ENCODE data around the gene TRAF5. TPM values are rescaled to one million over a fixed set of nuclear protein-coding genes. Genes with fewer than 3 reads are reported as not detected.

Gene TRAF5
- total RNA-seq, 1 experiment from 2014 or later: 22.2 TPM

DNA sequence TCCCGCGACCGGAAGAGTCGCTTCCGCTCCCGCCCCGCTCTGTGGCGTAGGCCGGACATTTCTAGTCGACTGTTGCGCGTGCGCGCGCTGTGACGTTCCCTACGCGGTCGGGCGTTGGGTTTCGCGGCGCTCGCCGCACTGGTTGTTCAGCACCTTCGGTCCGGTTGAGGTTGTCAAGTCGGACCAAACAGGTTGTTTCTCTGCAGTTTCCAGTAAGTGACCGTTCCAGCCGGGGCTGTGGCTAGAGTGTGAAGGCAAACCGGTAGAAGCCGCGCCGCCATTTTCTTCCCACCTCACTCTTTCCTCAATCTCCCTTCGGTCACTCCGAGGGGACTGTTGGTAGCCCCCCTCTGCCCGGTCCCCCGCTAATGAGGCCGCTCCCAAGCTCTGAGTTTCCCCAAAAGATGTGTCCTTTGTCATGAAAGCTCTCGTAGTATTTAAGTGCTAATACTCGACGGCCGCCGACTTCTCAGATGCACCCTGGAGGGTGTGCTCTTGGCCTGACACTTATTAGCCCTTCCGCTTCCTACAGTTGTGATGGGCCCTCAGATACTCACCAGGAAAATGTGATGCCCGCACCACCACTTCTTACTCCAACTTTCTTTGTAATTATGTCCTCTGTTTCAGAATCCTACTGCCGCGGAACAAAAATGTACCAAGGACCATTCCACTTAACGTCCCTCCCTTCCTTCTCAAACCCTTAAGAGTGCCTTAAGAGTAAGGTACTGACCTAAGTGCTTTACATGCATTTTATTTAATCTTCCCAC is 56.3 kb downstream of the TRAF5 start (continued):
- TF ChIP-seq ZNF219 (CRISPR knock-in tag; IDR thresholded peaks at IDR 0.05; ENCODE audit: borderline replicate concordance) (no peak), RORB (CRISPR knock-in tag; IDR thresholded peaks at IDR 0.05) (no peak), CREB1 (CRISPR knock-in tag; IDR thresholded peaks at IDR 0.05) (0 out of 2 replicates have a peak, but pooled peaks have one; percentile 44), TCF7 (CRISPR knock-in tag; IDR thresholded peaks at IDR 0.05; ENCODE audit: low read depth) (no peak), FOXK1 (CRISPR knock-in tag; IDR thresholded peaks at IDR 0.05) (0 out of 2 replicates have a peak, but pooled peaks have one; percentile 30), JUN (CRISPR knock-in tag; IDR thresholded peaks at IDR 0.05) (no peak), NFE2L1 (CRISPR knock-in tag; IDR thresholded peaks at IDR 0.05) (no peak), ATF3 (CRISPR knock-in tag; conservative IDR thresholded peaks at IDR 0.05) (no peak), FOXP1 (CRISPR knock-in tag; IDR thresholded peaks at IDR 0.05; ENCODE audit: borderline replicate concordance) (peak; percentile 72; the same call in 1 of the 2 replicates), TEAD4 (CRISPR knock-in tag; IDR thresholded peaks at IDR 0.05) (no peak), SMAD3 (CRISPR knock-in tag; IDR thresholded peaks at IDR 0.05; ENCODE audit: borderline replicate concordance) (0 out of 2 replicates have a peak, but pooled peaks have one; percentile 11), MYBL2 (CRISPR knock-in tag; IDR thresholded peaks at IDR 0.05) (peak; percentile 68; the same call in 1 of the 2 replicates), FOXP4 (CRISPR knock-in tag; IDR thresholded peaks at IDR 0.05) (peak; percentile 42; the same call in 1 of the 2 replicates), ZBTB43 (CRISPR knock-in tag; IDR thresholded peaks at IDR 0.05) (0 out of 2 replicates have a peak, but pooled peaks have one; percentile 60), ZNF232 (CRISPR knock-in tag; IDR thresholded peaks at IDR 0.05) (peak; percentile 68), AR (CRISPR knock-in tag; IDR thresholded peaks at IDR 0.05) (no peak), ZNF317 (CRISPR knock-in tag; IDR thresholded peaks at IDR 0.05; ENCODE audit: borderline replicate concordance, low read depth) (no peak), ATF1 (CRISPR knock-in tag; IDR thresholded peaks at IDR 0.05) (no peak), TEAD1 (CRISPR knock-in tag; IDR thresholded peaks at IDR 0.05) (no peak; the same call in 1 of the 2 replicates), SOX15 (CRISPR knock-in tag; IDR thresholded peaks at IDR 0.05) (no peak), ZNF281 (CRISPR knock-in tag; IDR thresholded peaks at IDR 0.05) (no peak), IRF2 (CRISPR knock-in tag; IDR thresholded peaks at IDR 0.05; ENCODE audit: borderline replicate concordance, low read depth) (no peak), CREM (CRISPR knock-in tag; IDR thresholded peaks at IDR 0.05) (peak; percentile 79; the same call in 1 of the 2 replicates), MXD4 (CRISPR knock-in tag; IDR thresholded peaks at IDR 0.05; ENCODE audit: borderline replicate concordance) (no peak), ZBTB21 (CRISPR knock-in tag; IDR thresholded peaks at IDR 0.05; ENCODE audit: borderline replicate concordance) (peak; percentile 73; the same call in 1 of the 2 replicates), ZNF512 (CRISPR knock-in tag; IDR thresholded peaks at IDR 0.05; ENCODE audit: borderline replicate concordance) (no peak)
- TF ChIP-seq, protein P1, sequence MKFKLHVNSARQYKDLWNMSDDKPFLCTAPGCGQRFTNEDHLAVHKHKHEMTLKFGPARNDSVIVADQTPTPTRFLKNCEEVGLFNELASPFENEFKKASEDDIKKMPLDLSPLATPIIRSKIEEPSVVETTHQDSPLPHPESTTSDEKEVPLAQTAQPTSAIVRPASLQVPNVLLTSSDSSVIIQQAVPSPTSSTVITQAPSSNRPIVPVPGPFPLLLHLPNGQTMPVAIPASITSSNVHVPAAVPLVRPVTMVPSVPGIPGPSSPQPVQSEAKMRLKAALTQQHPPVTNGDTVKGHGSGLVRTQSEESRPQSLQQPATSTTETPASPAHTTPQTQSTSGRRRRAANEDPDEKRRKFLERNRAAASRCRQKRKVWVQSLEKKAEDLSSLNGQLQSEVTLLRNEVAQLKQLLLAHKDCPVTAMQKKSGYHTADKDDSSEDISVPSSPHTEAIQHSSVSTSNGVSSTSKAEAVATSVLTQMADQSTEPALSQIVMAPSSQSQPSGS (CRISPR knock-in tag; IDR thresholded peaks at IDR 0.05; ENCODE audit: borderline replicate concordance, low read depth): no peak
